ENCODE results near the gene PDE10A. TPM values are rescaled to one million over a fixed set of nuclear protein-coding genes. Genes with fewer than 3 reads are reported as not detected.

PDE10A gene
- total and polyA plus RNA-seq, 9 of the 15 experiments (the other 6 are each of a cell fraction or from before 2014, with no cell fraction given) = 0.04 TPM; not detected in 8

GRCh38 chr6:165458134-165458533 is 204.9 kb downstream of the PDE10A start:
- DNase-seq (ENCODE audit: extremely low read depth in 1 of 4, low spot score in 3 of 4) = no peak
- intact Hi-C loops (cut with micrococcal nuclease) = no loop called here
- no peaks in the 10 kb centered on the region for H3K79me2 ChIP-seq (ENCODE audit: control insufficient read depth, insufficient read depth, low read length)
- H3K4me1 ChIP-seq (replicated peaks in 1 of 2; ENCODE audit: control insufficient read depth in 2 of 2, insufficient read depth in 2 of 2, low read length in 2 of 2) = no peaks in the 10 kb centered on the region
- TF ChIP-seq ELK3 (CRISPR knock-in tag; IDR thresholded peaks at IDR 0.05) (no peak), KLF10 (CRISPR knock-in tag; IDR thresholded peaks at IDR 0.05) (no peak), POLR2G (IDR thresholded peaks at IDR 0.05; ENCODE audit: low read depth, low read length) (no peak), NCOR1 (IDR thresholded peaks at IDR 0.05) (no peak), TRIM25 (IDR thresholded peaks at IDR 0.05; ENCODE audit: borderline replicate concordance) (no peak), ZNF77 (CRISPR knock-in tag; IDR thresholded peaks at IDR 0.05) (no peak), SREBF2 (CRISPR knock-in tag; IDR thresholded peaks at IDR 0.05) (no peak), ZSCAN29 (IDR thresholded peaks at IDR 0.05) (no peak)
- no peaks in the 10 kb centered on the region for H3K27me3 ChIP-seq (ENCODE audit: control insufficient read depth in 2 of 2, insufficient read depth in 2 of 2, low read length in 2 of 2)
- H3K9ac ChIP-seq (ENCODE audit: insufficient read depth in 1 of 2, low read depth in 2 of 2, low read length in 2 of 2) = no peak overlapping the region
- no peaks in the 10 kb centered on the region for H3K36me3 ChIP-seq (ENCODE audit: control insufficient read depth, insufficient read depth, low read length)
- in situ Hi-C loops (cut with MboI) = no loop called here
- no peaks in the 10 kb centered on the region for H3K9me1 ChIP-seq (ENCODE audit: control insufficient read depth, insufficient read depth, low read length)
- 0% methylated on average over 6 of the region's 6 CpGs for WGBS (ENCODE audit: insufficient coverage, low coverage, missing lambda C conversion rate)
- no peaks in the 10 kb centered on the region for H3K9me3 ChIP-seq (replicated peaks; ENCODE audit: control insufficient read depth, insufficient read depth, low read depth, low read length)
- no TSS peak for BruUV-seq (replicated peaks)
- H3K4me2 ChIP-seq (ENCODE audit: insufficient read depth, low read length) = no peak overlapping the region
- H3K4me3 ChIP-seq = no peak overlapping the region
- CTCF ChIA-PET (ENCODE audit: low intra/inter-chr PET ratio) = no interaction called here
- H3K27ac ChIP-seq (ENCODE audit: extremely low read depth, low read depth, low read length) = no peak overlapping the region
- no peak for ATAC-seq
- H4K20me1 ChIP-seq (replicated peaks; ENCODE audit: control insufficient read depth, insufficient read depth, low read length) = no peaks in the 10 kb centered on the region
- POLR2A ChIA-PET = no interaction called here
- FAIRE-seq = no peak
- H2AFZ ChIP-seq (ENCODE audit: low read depth, low read length) = no peak overlapping the region
